HG03025 (cell line): ENCODE data around the gene FLVCR1.

Source experiments
- ATAC-seq: cut with Tn5 transposase; IDR thresholded peaks from one replicate; pipeline ENCODE4 v1.9.1; 2021; ENCODE audit warnings: mild to moderate bottlenecking, moderate library complexity; ENCODE audit not compliant: unreplicated experiment, low FRiP score

The FLVCR1 gene

DNA sequence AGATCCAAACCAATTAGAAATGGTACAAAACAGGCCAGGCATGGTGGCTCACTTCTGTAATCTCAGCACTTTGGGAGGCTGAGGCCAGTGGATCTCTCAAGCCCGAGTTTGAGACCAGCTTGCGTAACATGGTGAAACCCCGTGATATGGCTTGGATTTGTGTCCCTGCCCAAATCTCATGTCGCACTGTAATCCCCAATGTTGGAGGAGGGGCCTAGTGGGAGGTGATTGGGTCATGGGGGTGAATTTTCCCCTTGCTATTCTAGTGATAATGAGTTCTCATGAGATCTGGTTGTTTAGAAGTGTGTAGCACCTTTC is 85.3 kb downstream of the FLVCR1 start:
- ATAC-seq, result no peak

- ATAC-seq, result no peak
Observed at GRCh38 chr1:212944229-212944901, 86.3 kb downstream of the FLVCR1 start.

DNA sequence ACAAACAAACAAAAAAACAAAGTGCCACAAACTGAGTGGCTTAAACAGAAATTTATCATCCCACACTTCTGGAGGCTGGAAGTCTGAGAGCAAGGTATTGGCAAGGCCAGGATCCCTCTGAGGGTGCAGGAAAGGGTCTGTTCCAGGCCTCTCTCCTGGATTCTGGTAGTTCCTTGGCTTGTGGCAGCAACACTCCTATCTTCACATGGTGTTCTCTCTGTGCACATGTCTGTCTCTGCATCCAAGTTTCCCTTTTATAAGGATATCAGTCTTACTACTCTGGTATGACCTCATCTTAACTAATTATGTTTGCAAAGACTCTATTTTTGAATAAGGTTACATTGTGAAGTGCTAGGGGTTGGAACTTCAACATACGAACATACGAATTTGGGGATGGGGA is 87.0 kb downstream of the FLVCR1 start:
- no peak for ATAC-seq

DNA sequence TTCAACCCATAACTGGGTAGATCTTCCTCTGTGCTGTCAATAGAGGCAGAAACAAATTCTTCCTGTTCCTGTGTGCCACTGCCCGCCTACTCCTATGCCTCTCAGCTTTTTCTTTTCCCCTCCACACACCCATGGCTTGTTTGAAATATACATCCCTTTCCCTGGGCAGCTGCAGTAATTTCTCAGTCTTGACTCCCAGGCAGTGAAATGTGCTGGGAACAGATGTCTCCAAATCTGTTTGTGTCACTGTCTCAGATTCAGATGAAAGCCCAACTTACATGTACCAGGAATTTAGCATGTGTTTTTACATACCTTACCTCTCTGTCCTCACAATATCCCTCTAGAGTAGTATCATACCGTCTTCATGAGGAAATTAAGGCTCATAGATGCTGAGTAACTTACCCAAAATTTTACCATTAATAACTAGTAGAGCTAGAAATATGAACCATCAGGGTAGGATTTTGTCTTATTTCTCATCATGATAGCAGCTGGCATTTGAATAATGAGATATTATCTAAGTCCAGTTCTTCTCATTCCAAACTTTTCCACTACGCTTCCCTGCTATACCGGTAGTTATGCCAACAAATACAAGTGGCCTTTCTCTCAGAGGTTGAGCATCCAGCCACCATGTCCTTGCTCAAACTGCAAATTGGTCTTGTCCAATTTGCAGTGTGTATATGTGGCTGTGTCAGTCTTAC is 87.5 kb downstream of the FLVCR1 start:
- ATAC-seq, result no peak

- ATAC-seq, result no peak
Observed at GRCh38 chr1:212946872-212947271, 88.8 kb downstream of the FLVCR1 start.
